NT2/D1 (cell line): Measurements from ENCODE around the gene TNFRSF21.

Experiments used
- SUZ12 ChIP-seq: IDR thresholded peaks from 2 replicates; pipeline ENCODE4 v1.6.1; 2011; ENCODE audit not compliant: insufficient read length, insufficient read depth; ENCODE audit errors: extremely low read depth
- ZNF274 ChIP-seq: IDR thresholded peaks from 2 replicates; pipeline ENCODE4 v1.6.1; 2011; ENCODE audit warnings: mild to moderate bottlenecking, low read depth, low read length

- TF ChIP-seq ZNF274 (no peak), SUZ12 (no peak)
These were observed 49.7 kb downstream of the TNFRSF21 start for GRCh38 chr6:47260021-47260420.
